GM18507 (cell line): ENCODE measurements around the gene MARS1.
"Not testable (repeated sequence)": the region's sequence is repeated elsewhere in the genome, so short reads cannot be mapped to it uniquely, and the experiment has no call there.

ENCODE experiments used
- DNase-seq: peaks from one replicate; pipeline ENCODE4 v3.0.0; 2011; ENCODE audit warnings: low read depth; ENCODE audit not compliant: insufficient read length; ENCODE audit errors: extremely low spot score
- FAIRE-seq: peaks from 2 replicates; lab custom pipeline; 2011; peaks lifted over from hg19 to GRCh38; lab: Jason Lieb, UNC

MARS1 gene

GRCh38 chr12:57487055-57487596, 742 bp upstream of the MARS1 start:
- FAIRE-seq, result no peak

GRCh38 chr12:57488402-57489156, 711 bp downstream of the MARS1 start:
- no peak for DNase-seq

More at GRCh38 chr12:57487055-57487596, 742 bp upstream of the MARS1 start:
- DNase-seq, result no peak

DNA sequence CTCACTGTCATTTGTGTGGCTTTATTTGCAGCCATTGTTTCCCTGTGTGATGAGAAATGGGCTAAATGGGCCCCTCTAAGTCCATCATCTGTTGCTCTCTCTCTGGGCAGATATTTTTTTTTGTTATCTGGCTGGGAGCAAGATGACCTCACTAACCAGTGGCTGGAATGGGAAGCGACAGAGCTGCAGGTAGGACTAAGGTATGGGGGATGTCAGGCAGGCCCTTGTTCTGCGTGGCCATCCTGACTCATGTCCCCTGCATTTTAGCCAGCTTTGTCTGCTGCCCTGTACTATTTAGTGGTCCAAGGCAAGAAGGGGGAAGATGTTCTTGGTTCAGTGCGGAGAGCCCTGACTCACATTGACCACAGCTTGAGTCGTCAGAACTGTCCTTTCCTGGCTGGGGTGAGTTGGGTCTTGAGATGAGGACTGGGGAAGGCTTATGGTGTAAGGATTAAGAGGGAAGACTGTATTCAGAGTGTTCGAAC, 1.3 kb downstream of the MARS1 start:
- DNase-seq, result no peak
- FAIRE-seq, result no peak

More at GRCh38 chr12:57488402-57489156, 711 bp downstream of the MARS1 start:
- peak; percentile 5 for FAIRE-seq

DNA sequence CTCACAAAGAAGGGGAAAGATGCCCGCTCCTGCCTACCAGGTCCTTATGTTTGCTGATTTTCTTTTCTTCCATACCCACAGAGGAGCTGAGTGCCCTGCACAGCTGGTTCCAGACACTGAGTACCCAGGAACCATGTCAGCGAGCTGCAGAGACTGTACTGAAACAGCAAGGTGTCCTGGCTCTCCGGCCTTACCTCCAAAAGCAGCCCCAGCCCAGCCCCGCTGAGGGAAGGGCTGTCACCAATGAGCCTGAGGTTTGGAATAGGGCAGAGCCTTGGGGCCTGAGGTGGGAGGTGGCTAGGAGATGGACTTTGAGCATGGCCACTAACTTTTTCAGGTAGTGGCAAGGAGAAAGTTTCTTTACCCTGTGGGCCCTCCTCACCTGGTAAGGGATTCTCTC, 2.3 kb downstream of the MARS1 start:
- FAIRE-seq (no peak), DNase-seq (no peak)

DNA sequence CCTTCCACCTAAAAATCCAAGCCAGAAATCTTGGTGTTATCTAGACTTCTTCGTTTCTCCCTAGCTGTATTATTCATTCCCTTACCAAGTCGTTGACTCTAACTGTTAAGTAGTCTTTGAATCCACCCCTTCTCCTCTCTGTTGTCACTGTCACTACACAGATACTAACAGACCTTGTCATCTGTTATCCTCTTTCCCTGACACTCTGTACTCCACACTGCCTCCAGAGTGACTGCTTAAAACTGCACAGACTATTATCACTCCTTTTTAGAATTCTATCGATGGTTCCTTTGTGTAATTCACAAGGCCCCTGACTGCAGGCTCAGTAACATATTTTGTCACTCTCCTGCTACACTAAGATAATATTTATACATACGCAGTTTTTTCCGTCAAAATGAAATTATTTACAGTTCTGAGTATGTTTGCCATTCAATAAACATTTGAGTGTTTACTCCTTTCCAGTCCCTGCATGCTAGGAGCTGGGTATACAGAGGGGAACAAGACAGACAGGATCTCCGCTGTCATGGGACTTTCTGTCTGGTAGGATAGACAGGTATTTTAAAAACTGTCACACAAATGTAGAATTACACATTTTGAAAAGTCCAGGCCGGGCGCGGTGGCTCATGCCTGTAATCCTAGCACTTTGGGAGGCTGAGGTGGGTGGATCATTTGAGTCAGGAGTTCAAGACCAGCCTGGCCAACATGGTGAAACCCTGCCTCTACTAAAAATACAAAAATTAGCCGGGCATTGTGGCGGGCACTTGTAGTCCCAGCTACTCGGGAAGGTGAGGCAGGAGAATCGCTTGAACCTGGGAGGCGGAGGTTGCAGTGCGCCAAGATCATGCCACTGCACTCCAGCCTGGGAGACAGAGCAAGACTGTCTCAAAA, 3.8 kb downstream of the MARS1 start:
- FAIRE-seq (no peak), DNase-seq (no peak)

GRCh38 chr12:57495051-57495701, 7.3 kb downstream of the MARS1 start:
- not testable (repeated sequence) for FAIRE-seq, DNase-seq

- FAIRE-seq (no peak), DNase-seq (no peak)
Measured at GRCh38 chr12:57496822-57497221, 9.0 kb downstream of the MARS1 start.

DNA sequence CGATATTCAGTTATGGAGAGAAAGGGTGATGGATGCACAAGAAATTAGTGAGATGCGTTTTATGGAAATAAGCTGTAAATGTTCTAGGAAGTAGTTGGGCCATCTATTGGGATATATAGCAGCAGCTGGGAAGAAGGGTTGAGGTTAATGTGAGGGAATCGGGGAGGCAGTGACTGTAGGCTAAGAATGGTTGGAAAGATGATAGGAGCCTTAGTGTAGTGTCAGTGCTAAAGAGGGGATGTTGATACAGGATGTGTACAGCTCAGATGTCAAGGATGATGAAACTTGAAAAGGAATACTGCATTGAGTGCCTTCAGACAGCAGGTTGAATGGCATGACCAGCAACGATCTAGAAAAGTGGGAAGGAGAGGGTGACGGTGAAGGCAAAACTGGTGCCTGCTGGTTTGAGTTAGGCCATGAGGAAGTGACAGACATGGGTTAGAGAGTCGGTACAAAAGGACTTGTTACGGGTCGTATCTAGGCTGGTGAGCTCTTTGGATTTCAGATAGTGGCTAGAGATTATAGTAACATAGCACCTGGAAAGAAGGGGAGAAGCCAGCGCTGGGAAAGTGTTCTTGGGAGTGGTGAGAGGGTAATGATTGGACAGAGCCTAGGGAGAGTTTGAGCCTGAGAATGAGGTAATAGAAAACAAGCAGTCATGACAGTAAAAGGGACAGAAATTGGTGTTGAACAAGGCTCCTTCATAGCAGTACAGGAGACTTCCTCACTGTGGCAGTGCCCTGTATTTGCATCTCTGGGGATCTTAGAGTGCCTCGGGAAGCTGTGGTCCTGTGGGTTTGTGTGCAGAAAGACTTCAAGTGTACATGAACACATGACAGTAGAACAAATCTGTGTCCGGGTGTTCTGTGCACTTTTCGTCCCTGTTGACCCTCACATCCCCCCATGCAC, 9.6 kb downstream of the MARS1 start:
- no peak for FAIRE-seq
- DNase-seq, result no peak

DNA sequence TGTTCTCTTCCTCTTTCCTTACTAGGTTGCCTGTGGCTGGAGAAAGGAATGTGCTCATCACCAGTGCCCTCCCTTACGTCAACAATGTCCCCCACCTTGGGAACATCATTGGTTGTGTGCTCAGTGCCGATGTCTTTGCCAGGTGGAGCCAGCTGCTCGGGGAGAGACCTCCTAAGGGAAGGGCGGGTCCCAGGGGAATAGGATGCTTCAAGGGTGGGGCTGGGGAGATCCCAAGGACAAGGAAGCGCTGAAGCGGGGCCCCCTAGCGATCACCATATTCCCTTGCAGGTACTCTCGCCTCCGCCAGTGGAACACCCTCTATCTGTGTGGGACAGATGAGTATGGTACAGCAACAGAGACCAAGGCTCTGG, 10.2 kb downstream of the MARS1 start:
- FAIRE-seq, result no peak
- no peak for DNase-seq

DNA sequence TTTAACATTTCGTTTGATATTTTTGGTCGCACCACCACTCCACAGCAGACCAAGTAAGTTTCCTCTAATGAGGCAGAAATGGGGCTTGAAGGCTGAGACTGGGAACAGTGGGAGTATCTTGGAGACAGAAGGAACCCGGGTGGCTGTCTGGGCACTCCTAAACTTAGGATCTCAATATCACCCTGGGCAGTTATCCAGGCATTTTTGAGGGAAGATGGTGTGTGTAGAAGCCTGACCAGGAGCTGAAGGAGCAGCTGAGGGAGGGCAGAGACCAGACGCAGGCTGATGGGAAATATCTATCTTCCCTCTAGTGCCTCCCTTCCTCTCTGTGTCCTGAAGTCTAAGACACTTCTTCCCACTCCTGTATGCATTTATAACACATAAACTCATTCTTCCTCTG, 10.7 kb downstream of the MARS1 start:
- DNase-seq (no peak), FAIRE-seq (no peak)

DNA sequence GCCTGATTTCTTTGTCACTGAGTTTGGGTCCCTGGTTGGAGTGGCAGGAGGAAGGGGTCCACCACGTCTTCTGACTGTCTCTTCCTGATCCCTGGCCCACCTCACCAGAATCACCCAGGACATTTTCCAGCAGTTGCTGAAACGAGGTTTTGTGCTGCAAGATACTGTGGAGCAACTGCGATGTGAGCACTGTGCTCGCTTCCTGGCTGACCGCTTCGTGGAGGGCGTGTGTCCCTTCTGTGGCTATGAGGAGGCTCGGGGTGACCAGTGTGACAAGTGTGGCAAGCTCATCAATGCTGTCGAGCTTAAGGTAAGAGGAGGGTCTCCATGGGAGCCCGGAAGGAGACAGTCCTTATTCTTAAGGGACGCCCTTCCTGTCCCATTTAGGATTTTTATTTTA, 12.3 kb downstream of the MARS1 start:
- FAIRE-seq, result no peak
- no peak for DNase-seq

DNA sequence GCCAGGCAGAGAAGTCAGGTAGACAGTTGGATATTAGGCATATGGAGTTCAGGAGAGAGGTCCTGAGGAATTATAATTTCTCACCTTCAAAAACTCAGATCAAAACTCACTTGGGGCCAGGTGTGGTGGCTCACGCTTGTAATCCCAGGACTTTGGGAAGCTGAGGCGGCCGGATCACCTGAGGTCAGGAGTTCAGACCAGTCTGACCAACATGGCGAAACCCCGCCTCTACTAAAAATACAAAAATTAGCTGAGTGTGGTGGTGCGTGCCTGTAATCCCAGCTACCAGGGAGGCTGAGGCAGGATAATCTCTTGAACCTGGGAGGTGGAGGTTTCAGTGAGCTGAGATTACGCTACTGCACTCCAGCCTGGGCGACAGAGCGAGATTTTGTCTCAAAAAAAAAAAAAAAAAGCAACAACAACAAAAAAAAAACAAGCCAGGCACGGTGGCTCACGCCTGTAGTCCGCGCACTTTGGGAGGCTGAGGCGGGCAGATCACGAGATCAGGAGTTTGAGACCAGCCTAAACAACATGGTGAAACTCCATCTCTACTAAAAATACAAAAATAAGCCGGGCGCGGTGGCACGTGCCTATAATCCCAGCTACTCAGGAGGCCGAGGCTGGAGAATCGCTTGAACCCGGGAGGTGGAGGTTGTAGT, 14.6 kb downstream of the MARS1 start:
- DNase-seq, FAIRE-seq: not testable (repeated sequence)

DNA sequence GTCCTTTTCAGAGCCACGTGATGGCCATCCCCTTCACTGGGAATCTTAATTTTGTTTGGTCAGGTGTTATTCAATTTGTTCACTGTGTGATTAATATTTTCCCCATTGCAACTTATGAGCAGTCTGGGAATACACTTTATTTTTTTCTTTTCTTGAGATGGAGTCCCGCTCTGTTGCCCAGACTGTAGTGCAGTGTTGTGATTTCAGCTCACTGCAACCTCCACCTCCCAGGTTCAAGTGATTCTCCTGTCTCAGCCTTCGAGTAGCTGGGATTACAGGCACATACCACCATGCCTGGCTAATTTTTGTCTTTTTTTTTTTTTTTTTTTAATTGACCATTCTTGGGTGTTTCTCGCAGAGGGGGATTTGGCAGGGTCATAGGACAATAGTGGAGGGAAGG, 18.7 kb downstream of the MARS1 start:
- not testable (repeated sequence) for FAIRE-seq, DNase-seq

- not testable (repeated sequence) for DNase-seq, FAIRE-seq
Measured at GRCh38 chr12:57507796-57508195, 19.9 kb downstream of the MARS1 start.

- no peak for FAIRE-seq
- DNase-seq, result no peak
Measured at GRCh38 chr12:57511161-57511560, 23.3 kb downstream of the MARS1 start.

- FAIRE-seq, result no peak
- no peak for DNase-seq
Measured at GRCh38 chr12:57511588-57512325, 23.9 kb downstream of the MARS1 start.

- DNase-seq (no peak), FAIRE-seq (no peak)
Measured at GRCh38 chr12:57512665-57513064, 24.8 kb downstream of the MARS1 start.

DNA sequence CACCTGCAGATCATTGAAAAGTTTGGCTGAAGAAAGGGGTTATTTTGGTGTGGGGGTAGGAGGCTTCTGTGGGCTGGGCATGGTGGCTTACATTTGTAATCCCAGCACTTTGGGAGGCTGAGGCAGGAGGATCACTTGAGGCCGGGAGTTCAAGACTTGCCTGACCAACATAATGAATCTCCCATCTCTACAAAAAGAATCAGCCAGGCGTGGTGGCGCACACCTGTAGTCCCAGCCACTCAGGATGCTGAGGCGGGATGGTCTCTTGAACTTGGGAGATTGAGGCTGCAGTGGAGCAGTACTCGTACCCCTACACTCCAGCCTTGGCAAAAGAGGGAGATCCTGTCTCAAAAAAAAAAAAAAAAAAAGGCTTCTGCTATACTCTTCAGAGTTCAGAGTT, 25.4 kb downstream of the MARS1 start:
- DNase-seq (no peak), FAIRE-seq (no peak)
